Measurements from ENCODE around the gene DOCK2.

DOCK2 gene

GRCh38 chr5:169837686-169838085, 200.6 kb downstream of the DOCK2 start:
- no peaks in the 10 kb centered on the region for H3K9me3 ChIP-seq (ENCODE audit: insufficient read depth, low read depth, low read length)
- H3K9me2 ChIP-seq (replicated peaks; ENCODE audit: low read depth, low read length), result no peaks in the 10 kb centered on the region
- no peaks in the 10 kb centered on the region for H3F3A ChIP-seq (ENCODE audit: low read depth)
- H3K4me2 ChIP-seq (ENCODE audit: low read depth, low read length, poor library complexity, severe bottlenecking), result no peak overlapping the region
- H3K4me3 ChIP-seq (ENCODE audit: low read length, poor library complexity, severe bottlenecking), result no peak overlapping the region
- peaks cover 4% of the 10 kb centered on the region for H3K4me1 ChIP-seq (ENCODE audit: insufficient read depth, low read length, poor library complexity, severe bottlenecking)
- no peak overlapping the region for H3K9ac ChIP-seq (ENCODE audit: low read depth, low read length, poor library complexity, severe bottlenecking)
- H3K36me3 ChIP-seq (ENCODE audit: insufficient read depth, low read length), result peaks cover 27% of the 10 kb centered on the region; the same call in 1 of the 2 replicates
- no peaks in the 10 kb centered on the region for H4K20me1 ChIP-seq (ENCODE audit: insufficient read depth, low read length, poor library complexity, severe bottlenecking)
- no peaks in the 10 kb centered on the region for H3K79me2 ChIP-seq (ENCODE audit: insufficient read depth, low read length)
- TF ChIP-seq, protein P1, sequence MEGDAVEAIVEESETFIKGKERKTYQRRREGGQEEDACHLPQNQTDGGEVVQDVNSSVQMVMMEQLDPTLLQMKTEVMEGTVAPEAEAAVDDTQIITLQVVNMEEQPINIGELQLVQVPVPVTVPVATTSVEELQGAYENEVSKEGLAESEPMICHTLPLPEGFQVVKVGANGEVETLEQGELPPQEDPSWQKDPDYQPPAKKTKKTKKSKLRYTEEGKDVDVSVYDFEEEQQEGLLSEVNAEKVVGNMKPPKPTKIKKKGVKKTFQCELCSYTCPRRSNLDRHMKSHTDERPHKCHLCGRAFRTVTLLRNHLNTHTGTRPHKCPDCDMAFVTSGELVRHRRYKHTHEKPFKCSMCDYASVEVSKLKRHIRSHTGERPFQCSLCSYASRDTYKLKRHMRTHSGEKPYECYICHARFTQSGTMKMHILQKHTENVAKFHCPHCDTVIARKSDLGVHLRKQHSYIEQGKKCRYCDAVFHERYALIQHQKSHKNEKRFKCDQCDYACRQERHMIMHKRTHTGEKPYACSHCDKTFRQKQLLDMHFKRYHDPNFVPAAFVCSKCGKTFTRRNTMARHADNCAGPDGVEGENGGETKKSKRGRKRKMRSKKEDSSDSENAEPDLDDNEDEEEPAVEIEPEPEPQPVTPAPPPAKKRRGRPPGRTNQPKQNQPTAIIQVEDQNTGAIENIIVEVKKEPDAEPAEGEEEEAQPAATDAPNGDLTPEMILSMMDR (conservative IDR thresholded peaks at IDR 0.05; ENCODE audit: low read length), result no peak
- no peak for TF ChIP-seq EZH2phosphoT487 (IDR thresholded peaks at IDR 0.05; ENCODE audit: borderline replicate concordance)
- no peaks in the 10 kb centered on the region for H3K27me3 ChIP-seq (ENCODE audit: insufficient read depth, low read length, poor library complexity, severe bottlenecking)
- no peak overlapping the region for H2AFZ ChIP-seq (ENCODE audit: low read length)

DNA sequence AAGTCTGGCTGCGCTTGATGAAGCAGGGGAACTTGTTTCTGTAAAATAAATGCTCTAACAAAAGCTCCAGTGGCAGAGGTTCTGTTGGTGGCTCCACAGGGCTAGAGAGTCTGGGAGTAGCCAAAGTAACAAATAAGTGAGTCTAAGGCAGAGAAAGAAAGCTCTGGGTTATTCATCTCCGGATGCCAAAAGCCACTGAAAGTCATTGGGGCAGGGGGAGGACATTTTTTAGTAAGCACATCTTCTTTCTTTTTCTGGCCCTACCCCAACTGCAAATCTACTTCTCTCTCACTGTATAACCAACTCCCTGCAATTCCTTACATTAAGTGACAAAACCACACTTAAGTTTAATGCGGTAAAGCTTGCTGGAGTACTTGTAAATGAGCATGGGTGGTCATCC, 201.6 kb downstream of the DOCK2 start:
- H3K9ac ChIP-seq (ENCODE audit: low read depth, low read length, poor library complexity, severe bottlenecking), result no peak overlapping the region
- H3K4me3 ChIP-seq (ENCODE audit: low read length, poor library complexity, severe bottlenecking), result no peak overlapping the region
- no peaks in the 10 kb centered on the region for H3K79me2 ChIP-seq (ENCODE audit: insufficient read depth, low read length)
- H3K27me3 ChIP-seq (ENCODE audit: insufficient read depth, low read length, poor library complexity, severe bottlenecking), result no peaks in the 10 kb centered on the region
- no peaks in the 10 kb centered on the region for H4K20me1 ChIP-seq (ENCODE audit: insufficient read depth, low read length, poor library complexity, severe bottlenecking)
- no peak for TF ChIP-seq EZH2phosphoT487 (IDR thresholded peaks at IDR 0.05; ENCODE audit: borderline replicate concordance)
- TF ChIP-seq, protein P1 (conservative IDR thresholded peaks at IDR 0.05; ENCODE audit: low read length), result no peak
- no peaks in the 10 kb centered on the region for H3K4me1 ChIP-seq (ENCODE audit: insufficient read depth, low read length, poor library complexity, severe bottlenecking)
- no peaks in the 10 kb centered on the region for H3F3A ChIP-seq (ENCODE audit: low read depth)
- no peaks in the 10 kb centered on the region for H3K9me2 ChIP-seq (replicated peaks; ENCODE audit: low read depth, low read length)
- H3K36me3 ChIP-seq (ENCODE audit: insufficient read depth, low read length), result peaks cover 32% of the 10 kb centered on the region; the same call in 1 of the 2 replicates
- no peaks in the 10 kb centered on the region for H3K9me3 ChIP-seq (ENCODE audit: insufficient read depth, low read depth, low read length)
- no peak overlapping the region for H3K4me2 ChIP-seq (ENCODE audit: low read depth, low read length, poor library complexity, severe bottlenecking)
- no peak overlapping the region for H2AFZ ChIP-seq (ENCODE audit: low read length)

DNA sequence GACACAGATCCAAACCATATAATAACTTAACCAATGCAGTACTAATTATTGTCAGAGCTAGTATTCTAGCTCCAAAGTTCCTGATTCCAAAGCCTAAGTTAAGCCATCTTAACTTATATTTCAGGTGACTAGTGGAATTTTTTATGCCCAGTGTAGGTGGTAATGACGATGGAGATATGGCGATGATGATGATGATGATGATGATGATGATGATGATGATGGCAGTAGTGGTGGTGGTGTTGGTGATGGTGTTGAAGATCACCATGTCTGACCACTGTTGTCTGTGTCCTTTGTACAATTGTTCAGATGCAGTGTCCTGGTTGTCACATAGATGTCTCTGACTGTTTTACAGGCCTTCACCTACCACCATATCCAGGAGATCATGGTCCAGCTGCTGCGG, 203.3 kb downstream of the DOCK2 start:
- no peaks in the 10 kb centered on the region for H3K9me3 ChIP-seq (ENCODE audit: insufficient read depth, low read depth, low read length)
- no peak overlapping the region for H3K4me2 ChIP-seq (ENCODE audit: low read depth, low read length, poor library complexity, severe bottlenecking)
- peaks cover 32% of the 10 kb centered on the region; the same call in 1 of the 2 replicates for H3K36me3 ChIP-seq (ENCODE audit: insufficient read depth, low read length)
- H4K20me1 ChIP-seq (ENCODE audit: insufficient read depth, low read length, poor library complexity, severe bottlenecking), result no peaks in the 10 kb centered on the region
- TF ChIP-seq, protein P1 (conservative IDR thresholded peaks at IDR 0.05; ENCODE audit: low read length), result no peak
- TF ChIP-seq EZH2phosphoT487 (IDR thresholded peaks at IDR 0.05; ENCODE audit: borderline replicate concordance), result no peak
- H3K9ac ChIP-seq (ENCODE audit: low read depth, low read length, poor library complexity, severe bottlenecking), result no peak overlapping the region
- no peak overlapping the region for H2AFZ ChIP-seq (ENCODE audit: low read length)
- no peaks in the 10 kb centered on the region for H3K4me1 ChIP-seq (ENCODE audit: insufficient read depth, low read length, poor library complexity, severe bottlenecking)
- H3K27me3 ChIP-seq (ENCODE audit: insufficient read depth, low read length, poor library complexity, severe bottlenecking), result no peaks in the 10 kb centered on the region
- H3K9me2 ChIP-seq (replicated peaks; ENCODE audit: low read depth, low read length), result no peaks in the 10 kb centered on the region
- no peak overlapping the region for H3K4me3 ChIP-seq (ENCODE audit: low read length, poor library complexity, severe bottlenecking)
- H3K79me2 ChIP-seq (ENCODE audit: insufficient read depth, low read length), result no peaks in the 10 kb centered on the region
- no peaks in the 10 kb centered on the region for H3F3A ChIP-seq (ENCODE audit: low read depth)

Measured in Loucy (cell line).